ENCODE results near the gene SIL1.

GRCh38 chr5:138968601-138969000 lies 229.6 kb downstream of the SIL1 start:
- TF ChIP-seq EZH2 (IDR thresholded peaks at IDR 0.05; ENCODE audit: insufficient read depth, poor library complexity, severe bottlenecking) (no peak), EZH2phosphoT487 (IDR thresholded peaks at IDR 0.05; ENCODE audit: insufficient read depth, low read depth) (no peak)
